Measurements from ENCODE around the gene KRTAP16-1. TPM values are rescaled to one million over a fixed set of nuclear protein-coding genes. Genes with fewer than 3 reads are reported as not detected.

KRTAP16-1 gene
- polyA plus RNA-seq, 1 experiment = not detected

DNA sequence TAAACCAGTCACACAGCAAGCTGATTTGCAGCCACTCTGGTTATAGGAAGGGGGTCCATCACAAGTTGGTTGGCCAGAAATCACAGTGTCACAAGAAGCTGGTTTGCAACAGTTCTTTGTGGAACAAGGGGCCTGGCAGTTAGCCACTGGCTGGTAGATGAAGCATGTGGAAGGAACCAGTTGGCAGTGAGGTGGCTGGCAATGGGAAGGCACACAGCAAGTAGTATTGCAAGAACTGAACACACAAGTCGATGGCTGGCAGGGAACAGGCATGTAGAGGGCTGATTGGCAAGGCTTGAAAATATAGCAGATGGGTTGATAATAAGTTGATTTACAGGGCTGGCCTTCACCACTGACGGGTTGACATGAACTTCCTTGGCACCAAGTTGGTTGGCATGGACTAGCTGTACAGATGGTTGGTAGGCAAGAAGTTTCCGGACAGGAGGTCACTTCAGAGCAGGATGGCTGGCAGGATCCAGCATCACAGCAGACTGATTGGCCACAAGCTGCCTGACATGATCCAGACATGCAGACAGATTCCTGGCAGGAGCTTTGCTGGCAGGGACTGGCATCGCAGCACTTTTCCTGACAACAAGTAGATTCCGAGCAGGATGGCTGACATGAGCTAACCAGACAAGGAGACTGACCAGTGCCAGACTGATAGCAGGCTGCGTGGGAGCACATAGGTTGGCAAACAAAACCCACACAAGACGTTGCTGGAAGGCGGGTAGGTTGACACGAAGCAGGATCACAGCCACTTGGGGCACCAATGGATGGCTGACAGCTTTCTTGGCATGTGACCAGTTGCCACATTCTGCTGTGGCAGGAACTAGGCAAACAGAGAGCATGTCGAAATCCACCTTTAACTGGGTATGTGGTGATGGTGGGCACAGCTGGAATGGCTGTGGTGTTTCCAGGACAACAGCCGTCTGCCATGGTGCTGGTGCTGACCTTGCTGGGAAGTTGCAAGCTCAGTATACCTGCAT lies 6.9 kb downstream of the KRTAP16-1 start, which contains the start of gene KRTAP29-1:
KRTAP29-1 (minus strand) TSS at position 936 of the 986 bp plus-strand sequence; CDS start at position 936, 0 bp downstream.
- H3K27ac ChIP-seq (ENCODE audit: low read depth, low read length) = no peak within 1 kb of the TSS
- no peak for DNase-seq (ENCODE audit: low read depth, low spot score)
- peaks cover 2% of the 10 kb centered on the region for H3K9me3 ChIP-seq (ENCODE audit: control insufficient read depth, insufficient read depth, low read length)
- ChIA-PET POLR2A (no interaction called here), CTCF (interaction anchor here (1.4 kb wide), 2 partner anchors 20 to 247 kb away, joined by 6 to 8 read pairs; no protein-coding TSS in a partner anchor)
- H3K27me3 ChIP-seq (ENCODE audit: control insufficient read depth, insufficient read depth, low read length) = peaks cover 2% of the 10 kb centered on the region
- no peak for TF ChIP-seq CTCF (IDR thresholded peaks at IDR 0.05; ENCODE audit: low read depth, low read length)
- no peak within 1 kb of the TSS for H3K4me3 ChIP-seq (ENCODE audit: low read depth, low read length)

GRCh38 chr17:41301204-41301790 lies 7.8 kb downstream of the KRTAP16-1 start:
- peaks cover 2% of the 10 kb centered on the region for H3K9me3 ChIP-seq (ENCODE audit: control insufficient read depth, insufficient read depth, low read length)
- POLR2A ChIA-PET = no interaction called here
- no peak overlapping the region for H3K27ac ChIP-seq (ENCODE audit: low read depth, low read length)
- no peaks in the 10 kb centered on the region for H3K27me3 ChIP-seq (ENCODE audit: control insufficient read depth, insufficient read depth, low read length)
- CTCF ChIA-PET = interaction anchor here (1.4 kb wide), 1 partner anchor 248 kb away, joined by 6 read pairs; no protein-coding TSS in a partner anchor
- no peak overlapping the region for H3K4me3 ChIP-seq (ENCODE audit: low read depth, low read length)
- no peak for TF ChIP-seq CTCF (IDR thresholded peaks at IDR 0.05; ENCODE audit: low read depth, low read length)
- no peak for DNase-seq (ENCODE audit: low read depth, low spot score)

DNA sequence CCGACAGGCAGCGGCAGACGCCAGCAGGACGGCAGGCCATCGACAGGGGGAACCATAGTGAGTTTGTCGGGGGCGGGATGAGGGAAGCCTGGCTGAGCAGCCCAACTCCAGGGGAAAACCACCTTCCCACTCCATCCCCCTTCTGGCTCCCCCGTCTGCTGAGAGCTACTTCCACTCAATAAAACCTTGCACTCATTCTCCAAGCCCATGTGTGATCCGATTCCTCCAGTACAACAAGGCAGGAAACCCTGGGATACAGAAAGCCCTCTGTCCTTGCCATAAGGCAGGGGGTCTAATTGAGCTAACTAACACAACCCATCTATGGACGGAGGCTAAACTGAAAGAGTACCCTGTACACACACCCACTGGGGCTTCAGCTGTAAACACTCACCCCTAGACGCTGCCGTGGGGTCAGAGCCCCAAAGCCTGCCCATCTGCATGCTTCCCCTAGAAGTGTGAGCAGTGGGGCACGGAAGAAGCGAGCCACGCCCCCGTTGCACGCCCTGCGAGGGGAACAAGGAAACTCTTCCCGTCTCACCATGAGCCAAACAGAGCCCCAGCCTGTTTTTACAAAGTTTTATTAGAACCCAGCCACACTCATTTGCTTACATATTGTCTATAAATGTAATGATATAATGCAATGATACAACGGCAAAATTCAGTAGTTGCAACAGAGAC lies 10.5 kb downstream of the KRTAP16-1 start:
- CTCF ChIA-PET = no interaction called here
- H3K9me3 ChIP-seq (ENCODE audit: control insufficient read depth, insufficient read depth, low read length) = peaks cover 2% of the 10 kb centered on the region
- H3K27ac ChIP-seq (ENCODE audit: low read depth, low read length) = no peak overlapping the region
- no peak for DNase-seq (ENCODE audit: low read depth, low spot score)
- H3K4me3 ChIP-seq (ENCODE audit: low read depth, low read length) = no peak overlapping the region
- no peaks in the 10 kb centered on the region for H3K27me3 ChIP-seq (ENCODE audit: control insufficient read depth, insufficient read depth, low read length)
- TF ChIP-seq CTCF (IDR thresholded peaks at IDR 0.05; ENCODE audit: low read depth, low read length) = no peak
- POLR2A ChIA-PET = no interaction called here

GRCh38 chr17:41296846-41297245 lies 12.3 kb downstream of the KRTAP16-1 start:
- TF ChIP-seq CTCF (IDR thresholded peaks at IDR 0.05; ENCODE audit: low read depth, low read length) = no peak
- no peaks in the 10 kb centered on the region for H3K27me3 ChIP-seq (ENCODE audit: control insufficient read depth, insufficient read depth, low read length)
- H3K4me3 ChIP-seq (ENCODE audit: low read depth, low read length) = no peak overlapping the region
- H3K27ac ChIP-seq (ENCODE audit: low read depth, low read length) = no peak overlapping the region
- ChIA-PET POLR2A (no interaction called here), CTCF (no interaction called here)
- H3K9me3 ChIP-seq (ENCODE audit: control insufficient read depth, insufficient read depth, low read length) = peaks cover 2% of the 10 kb centered on the region
- DNase-seq (ENCODE audit: low read depth, low spot score) = no peak
